GM19324 (cell line): ENCODE results near the gene PIGC.
"Not testable (repeated sequence)": the region's sequence is repeated elsewhere in the genome, so short reads cannot be mapped to it uniquely, and the experiment has no call there.

Experiments
- ATAC-seq: cut with Tn5 transposase; IDR thresholded peaks from one replicate; pipeline ENCODE4 v1.9.1; 2021; ENCODE audit warnings: mild to moderate bottlenecking, moderate library complexity; ENCODE audit not compliant: unreplicated experiment, low FRiP score

Gene PIGC

DNA sequence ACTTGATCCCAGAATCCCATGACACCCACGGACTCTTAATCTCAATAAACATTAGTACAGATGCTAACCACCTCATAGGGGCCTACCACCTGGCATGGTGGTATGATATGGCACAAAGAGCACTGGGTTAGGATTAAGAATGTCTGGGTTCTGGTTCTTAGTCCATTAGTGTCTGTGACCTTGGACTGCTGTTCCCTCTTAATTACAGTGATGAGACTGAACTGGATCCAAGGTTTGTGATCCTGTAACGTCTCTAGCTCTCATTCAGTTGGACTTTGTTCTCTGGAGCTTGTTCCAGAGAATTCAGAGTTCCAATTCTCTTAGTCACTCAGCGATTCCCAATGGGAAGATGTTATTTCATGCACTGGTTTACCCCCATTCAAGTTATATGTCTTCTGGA, 23.6 kb upstream of the PIGC start:
- no peak for ATAC-seq

DNA sequence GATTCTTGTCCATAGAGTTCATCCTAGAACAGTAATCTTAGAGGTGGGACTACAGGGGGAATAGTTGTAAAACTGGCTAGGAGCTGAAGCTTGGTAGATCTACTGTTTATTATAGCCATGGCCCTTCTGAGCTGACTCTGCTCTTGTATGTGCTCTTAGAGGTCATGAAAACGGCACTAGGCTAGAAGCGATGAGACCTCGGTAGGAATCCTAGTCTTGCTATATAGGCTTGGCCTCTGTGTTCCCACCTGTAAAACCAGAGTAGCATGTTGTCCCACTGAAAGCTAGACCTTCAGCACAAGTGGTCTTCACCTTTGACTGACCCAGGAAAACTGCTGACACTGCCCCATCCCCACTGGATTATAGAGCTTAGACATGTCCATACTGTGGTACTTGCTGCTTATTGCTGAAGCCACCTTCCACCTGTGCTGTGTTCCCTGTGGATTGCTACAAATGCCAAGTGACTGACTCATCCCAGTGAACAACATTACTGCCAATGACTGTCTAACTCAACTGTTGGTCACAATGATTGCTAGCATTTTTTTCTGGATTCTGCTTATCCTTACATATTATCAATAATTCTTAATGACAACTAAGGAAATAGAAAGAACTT, 23.0 kb upstream of the PIGC start:
- no peak for ATAC-seq

DNA sequence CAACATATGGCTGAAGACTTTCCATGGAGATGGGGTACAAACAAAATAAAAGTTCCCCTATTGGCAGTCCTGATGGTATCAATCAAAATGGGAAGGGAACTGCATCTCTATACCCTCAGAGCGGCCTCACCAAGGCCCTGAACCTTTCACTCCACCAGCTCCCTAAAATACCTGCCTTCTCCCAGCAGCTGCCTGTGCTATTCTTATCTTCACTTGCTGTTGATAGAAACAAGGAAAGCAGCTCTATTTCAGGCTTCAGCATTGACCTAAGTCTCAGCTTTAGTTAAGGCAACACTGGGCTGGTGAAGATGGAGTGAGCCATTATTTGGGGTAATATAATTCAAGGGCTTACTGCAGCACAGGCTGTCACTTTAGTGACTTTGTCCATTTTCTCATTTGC, 21.7 kb upstream of the PIGC start:
- ATAC-seq = no peak

DNA sequence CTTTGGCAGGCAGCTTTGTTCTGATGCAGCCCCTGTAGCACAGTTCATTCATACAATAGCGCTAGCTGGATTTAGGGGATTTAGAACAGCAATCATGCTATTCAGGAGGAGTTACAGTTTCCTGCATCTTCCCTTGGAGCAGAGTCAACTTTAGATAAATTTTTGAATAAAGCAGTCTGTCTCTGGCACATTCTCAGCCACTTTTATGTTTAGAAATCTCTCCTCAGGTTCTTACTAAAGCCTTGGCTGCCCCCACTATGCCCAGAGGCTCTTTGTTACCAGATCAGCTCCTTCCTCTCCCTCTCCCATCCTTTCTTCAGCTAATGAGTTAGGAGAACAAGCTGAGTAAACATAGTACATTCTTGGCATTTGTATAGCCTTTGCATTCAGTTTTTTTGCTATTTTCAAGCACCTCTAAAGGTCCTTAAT, 17.0 kb upstream of the PIGC start:
- no peak for ATAC-seq

DNA sequence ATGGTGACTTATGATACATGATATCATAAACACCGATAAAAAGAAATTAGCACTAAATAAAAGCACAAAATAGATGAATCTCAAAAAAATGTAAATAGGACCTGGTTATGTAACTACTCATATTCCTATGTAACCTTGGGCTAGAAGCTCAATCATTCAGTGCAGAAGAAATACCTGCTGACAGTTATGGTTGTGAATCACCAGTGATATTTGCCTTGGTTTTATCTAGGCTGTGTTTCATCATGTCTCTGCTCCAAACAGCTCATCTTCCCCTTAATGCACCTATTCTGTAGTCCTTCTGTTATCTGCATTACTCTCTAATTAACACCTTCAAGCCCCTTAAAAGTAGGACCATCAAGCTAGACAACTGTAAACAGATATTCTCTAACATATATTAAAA, 16.3 kb upstream of the PIGC start:
- no peak for ATAC-seq

DNA sequence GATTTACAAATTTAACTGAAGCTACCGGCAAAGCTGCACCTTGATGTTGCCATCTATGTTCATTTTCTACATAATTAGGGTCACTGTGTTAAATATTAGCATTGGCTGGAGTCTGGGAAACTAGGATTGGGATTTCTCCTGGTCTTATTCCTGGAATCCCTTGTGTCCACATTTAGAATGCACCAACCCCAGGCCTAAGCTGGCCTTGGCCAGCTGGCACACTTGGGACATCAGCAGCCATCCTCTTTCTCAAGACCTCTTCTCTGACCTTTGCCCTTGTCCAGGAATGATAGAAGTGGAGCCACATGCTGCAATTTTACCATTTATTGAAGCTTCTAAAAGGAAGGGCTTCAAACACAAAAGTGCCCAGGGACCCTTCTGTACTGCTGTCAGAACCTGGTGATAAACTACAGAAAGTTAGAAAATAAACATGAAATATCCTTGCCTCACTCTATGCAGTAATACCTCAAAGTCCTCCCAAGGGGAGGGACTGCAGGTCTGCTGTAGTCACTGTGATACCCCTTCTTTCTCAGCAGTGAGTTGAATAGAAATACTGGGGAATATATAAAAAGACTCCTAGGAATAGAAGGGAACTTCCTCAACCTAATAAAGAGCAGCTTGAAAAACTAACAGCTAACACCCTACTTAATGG, 13.7 kb upstream of the PIGC start:
- ATAC-seq = no peak

DNA sequence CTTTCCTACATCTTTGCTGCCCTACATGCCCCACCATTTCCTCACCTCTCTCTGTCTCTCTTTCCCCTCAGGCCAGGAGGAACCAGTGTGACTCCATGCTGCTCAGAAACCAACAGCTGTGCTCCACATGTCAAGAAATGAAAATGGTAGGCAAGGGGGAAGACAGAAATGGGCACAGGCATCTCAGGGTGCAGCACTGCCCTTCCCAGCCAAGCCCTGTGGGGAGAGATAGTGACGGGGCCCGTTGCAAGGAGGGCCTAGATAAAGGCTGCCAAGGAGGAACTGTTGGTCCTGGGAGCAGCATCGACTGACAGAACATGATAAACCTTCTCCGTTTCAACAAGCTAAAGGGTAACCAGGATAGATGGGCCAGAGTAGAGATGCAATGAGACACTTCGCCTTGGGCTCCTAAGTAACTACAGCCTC, 12.5 kb upstream of the PIGC start:
- ATAC-seq = no peak

DNA sequence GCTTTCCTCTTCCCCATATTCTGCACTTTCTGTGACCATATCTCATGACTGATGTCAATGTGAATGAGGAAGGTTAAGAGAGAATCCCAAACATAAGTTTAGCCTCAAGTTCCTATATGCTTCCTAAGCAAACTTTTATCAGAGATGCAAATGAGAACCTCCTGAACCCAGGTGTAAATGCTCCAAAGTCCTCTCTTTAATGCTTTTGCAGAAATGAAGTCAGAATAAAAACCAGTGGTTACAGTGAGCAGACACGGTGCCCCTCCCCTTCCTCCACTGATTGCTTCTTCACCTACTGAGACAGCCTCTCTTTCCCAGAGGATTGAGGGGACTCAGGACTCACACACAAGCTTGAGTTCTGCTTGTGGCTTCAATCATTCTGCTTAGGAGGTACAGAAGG, 11.6 kb upstream of the PIGC start:
- ATAC-seq = no peak

DNA sequence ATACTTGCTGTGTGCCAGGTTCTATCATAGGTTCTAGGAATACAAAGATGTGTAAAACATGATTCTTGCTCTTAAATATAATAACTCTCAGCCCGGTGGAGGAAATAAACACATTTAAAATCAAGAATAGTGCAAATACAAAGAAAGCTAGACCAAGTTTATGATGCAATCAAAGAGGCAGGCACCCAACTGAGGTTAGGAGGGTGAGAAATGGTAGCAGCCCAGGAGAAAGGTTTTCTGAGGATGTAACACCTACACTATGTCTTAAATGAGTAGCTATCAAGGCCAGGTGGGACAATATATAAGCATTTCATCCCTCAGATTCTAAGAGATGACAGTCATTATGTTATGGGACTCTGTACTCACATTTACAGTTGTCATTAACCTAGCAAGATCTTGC, 9.7 kb upstream of the PIGC start:
- no peak for ATAC-seq

DNA sequence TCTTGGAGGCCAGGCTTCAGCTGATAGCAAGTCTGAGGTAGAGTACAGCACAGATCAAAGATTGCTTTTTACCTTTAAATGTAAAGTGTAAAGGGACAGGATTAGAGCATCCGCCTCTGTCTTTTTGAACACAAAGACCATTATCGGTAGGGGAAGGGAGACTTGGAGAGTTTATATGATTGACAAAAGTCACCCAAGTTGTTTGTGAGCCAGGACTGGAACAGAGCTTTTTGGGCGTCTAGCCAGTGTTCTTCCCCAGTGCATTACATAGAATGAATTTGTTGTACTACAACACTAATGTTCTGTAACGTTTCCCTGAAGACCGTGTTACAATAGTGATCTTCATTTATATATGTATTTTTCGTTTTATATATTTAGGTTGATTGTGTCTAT, 9.3 kb upstream of the PIGC start:
- ATAC-seq = no peak

DNA sequence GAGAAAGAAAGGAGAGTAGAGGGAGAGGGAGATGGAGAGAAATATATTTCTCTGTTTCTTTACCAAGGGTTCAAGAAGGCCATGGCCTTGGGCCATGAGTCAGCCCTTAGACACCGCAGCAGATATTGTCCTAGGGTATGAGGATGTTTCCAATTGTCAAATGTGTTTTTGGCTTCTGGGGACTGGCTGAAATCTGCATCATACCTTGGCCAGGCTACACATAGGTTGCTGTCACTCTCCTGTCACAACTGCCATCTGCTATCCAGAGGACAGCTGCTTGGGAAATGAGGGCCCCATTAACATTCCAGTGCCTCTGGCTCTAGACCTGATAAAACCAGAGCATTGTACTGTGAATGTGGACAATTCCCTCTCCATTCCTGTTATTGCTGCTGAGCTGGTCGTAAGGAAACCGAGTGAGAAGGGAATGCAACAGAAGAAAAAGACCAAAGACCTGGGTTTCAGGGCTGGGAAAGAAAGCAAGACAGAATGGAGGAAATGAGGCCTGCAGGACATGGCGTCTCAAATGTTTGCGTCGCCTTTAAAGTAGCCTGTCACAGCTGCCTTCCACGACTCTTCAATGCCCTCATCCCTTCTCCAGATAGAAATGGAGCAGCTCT, 8.8 kb upstream of the PIGC start:
- no peak for ATAC-seq

DNA sequence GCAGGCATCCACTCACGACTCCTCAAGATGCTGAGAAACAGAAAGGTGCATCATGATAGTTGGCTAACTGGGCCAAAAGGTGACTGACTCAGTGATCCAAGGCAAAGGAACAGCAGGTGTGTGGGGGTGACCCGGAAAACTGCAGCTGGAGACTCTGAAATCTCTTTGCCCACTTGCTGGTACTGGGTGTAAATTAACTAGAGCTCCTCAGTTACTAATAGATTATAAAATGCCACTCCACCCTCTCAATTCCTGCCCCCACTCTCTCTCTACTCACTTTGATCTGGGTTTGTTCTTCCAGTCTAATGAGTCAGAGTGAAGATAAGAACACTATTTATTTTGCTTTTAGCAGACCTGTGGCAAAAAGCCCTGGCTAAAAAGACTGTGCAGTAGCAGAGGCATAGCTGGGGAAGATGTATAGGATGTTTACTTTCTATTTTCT, 7.2 kb upstream of the PIGC start:
- ATAC-seq = no peak

DNA sequence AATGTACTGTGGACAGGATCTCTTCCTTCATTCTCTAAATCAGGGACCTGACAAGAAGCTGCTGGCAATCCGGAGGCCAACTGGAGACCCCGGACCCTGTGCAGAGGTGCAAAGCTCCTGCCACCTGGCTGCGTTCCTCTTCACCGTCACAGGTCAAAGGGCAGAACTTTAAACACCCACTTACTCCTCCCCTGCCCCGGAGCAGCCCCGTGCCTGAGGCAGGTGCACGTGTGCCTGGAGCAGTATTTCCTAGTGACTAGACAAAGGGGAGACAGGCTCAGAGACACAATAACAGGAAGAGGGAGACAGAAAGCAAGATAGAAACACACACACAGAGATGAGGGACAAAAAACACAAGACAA, 6.6 kb upstream of the PIGC start:
- ATAC-seq = no peak

DNA sequence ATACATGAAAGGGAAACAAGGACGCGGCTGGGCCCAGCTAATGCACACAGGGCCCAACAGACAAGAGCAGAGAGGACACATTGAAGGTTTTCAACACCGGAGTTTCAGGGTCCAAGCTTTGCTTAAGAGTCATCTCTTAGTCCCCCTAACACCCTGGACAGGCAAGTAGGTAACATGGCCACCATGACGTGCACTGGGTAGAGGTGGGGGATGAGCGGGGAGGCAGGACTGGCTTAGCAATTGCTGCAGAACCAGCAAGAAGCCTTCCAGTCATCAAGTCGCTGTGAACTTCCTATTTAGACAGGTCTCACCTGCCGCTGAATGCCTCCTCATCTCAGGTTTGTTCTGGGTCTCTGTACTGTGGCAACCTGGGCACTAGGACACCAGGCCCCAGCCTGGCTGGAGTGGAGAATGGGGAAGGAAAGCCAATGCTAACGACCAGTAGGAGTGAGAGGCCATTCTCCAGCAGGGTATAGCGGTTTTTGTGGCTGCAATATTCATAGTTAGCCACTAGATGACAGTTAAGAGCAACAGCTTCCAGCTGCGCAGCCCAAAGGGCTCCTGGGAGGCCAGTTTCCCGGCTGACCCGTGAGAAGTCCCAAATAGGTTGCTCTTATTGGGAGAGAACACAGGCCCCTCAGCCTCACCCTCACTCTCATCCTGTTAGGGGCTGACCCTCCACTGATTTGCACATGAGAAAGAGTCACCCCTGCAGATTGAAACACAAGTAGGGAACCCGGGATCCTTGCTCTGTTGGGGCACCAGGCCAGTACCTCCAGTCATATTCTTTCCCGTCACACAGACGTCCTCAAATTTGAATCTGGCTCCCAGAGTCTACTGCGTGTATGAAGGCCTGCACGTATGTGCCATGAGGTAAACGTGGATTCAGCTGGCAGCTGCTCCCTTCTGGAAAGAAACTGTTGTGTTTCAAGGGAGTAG, 6.0 kb upstream of the PIGC start:
- ATAC-seq = peak; percentile 86

DNA sequence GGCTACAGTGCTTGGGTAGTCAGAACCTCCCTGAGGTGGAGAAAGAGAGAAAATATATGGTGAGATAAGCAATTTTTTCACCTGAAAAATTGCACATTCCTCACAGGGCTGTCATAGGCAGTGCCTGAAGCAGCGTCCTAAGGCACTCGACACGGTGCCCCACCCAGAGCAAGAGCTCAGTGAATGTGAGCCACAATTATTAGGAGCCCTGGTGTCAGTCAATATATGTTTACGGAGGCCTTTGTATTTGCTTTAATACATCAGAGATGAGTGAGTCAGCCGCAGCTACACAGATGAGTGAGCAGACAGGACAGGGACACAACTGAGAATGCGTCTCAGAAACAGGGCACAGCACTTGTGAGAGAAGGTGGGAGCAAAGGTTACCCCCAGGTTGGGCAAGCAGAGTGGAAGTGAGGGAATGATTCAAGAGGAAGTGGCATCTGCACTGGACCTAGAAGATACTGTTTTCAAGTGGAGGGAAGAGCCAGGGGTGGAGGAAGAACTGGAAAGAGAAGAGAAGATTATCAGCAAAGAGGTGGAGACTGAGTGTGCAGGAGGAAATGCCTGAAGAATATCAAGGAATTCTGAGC, 5.2 kb upstream of the PIGC start:
- ATAC-seq = no peak

DNA sequence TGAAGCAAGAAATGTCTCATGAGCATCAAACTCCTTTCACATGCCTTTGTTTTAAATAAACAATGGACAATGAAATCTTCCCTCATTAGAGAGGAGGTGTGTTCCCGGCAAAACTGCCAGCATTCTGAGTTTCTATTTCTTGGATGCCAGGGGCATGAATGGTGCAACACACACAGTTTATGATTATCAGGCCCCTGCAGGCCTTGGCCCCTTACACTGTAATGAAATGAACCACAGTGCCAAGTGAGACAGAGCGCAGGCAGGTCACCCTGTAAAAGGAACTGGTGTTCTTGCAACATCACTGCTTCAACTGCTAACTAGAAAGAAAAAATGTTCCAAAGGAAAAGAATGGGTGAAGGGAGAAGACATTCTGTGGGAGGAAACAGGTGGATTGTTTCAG, 3.8 kb upstream of the PIGC start:
- no peak for ATAC-seq

DNA sequence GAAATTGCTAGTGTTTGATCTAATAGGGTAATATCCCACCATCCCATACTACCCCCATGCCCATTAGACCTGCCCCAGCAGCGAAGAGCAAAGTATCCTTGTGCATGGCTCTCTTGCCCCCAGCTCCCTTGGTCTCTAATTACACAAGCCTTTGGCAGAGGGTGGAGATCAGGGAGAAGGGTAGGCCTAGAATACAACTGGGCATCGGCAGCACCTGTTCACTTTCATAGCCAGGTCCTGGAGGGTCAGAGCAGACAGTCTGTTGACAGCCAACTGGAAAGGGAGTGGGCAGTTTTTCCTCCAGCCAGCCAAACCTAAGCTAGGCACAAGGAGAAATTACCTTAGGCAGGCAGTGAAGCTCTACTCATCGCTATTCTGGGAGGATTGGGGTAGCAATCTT, 2.7 kb upstream of the PIGC start:
- no peak for ATAC-seq

DNA sequence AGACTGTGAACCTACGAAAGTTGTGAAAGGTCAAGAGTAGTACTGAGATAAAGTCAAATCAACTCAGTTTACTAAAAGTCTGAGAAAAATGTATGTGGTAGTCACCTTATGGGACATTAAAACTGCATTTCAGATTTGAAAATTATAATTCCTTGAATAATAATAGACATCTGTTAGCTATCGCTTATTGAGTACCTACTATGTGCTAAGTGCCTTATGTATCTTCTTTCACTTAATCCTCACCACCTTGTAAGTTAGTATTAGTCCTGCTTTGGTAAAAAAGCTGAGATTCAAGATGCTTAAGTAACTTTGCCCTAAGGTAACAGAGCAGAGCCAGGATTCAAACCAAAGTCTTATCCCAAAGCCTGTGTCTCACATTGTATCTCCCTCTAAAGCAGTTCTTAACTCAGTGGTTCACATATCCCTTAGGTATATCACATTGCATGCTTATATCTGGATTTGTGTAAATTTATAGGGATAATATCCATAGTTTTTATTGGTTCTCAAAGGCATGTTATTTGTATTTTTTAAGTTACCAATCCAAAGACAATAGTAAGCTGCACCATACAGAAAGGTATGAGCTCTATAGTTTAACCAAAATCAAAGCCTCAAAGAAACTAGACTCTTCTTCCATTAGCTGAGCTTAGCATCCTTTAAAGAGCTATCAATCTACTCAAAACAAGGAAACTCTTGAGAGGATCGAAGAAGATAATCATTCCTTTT, 865 bp downstream of the PIGC start:
- ATAC-seq = no peak

DNA sequence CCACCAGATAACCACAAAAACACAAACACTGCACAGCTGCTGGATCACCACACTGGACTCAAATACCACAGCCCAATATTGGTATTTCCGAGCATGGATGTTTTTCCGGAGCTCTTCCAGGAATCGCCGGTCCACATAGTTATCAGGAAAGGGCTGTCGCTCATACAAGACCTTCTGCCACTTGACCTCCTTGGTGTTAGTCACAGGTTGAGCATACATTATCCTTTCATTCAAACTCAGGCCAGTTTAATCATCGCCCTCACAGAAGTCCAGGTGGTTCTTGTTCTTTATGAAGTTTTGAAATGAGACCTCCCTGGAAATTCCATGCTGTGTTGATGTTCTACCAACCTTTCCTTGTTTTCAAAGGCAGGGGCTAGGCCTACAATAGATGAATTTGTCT, 1.5 kb downstream of the PIGC start:
- no peak for ATAC-seq

DNA sequence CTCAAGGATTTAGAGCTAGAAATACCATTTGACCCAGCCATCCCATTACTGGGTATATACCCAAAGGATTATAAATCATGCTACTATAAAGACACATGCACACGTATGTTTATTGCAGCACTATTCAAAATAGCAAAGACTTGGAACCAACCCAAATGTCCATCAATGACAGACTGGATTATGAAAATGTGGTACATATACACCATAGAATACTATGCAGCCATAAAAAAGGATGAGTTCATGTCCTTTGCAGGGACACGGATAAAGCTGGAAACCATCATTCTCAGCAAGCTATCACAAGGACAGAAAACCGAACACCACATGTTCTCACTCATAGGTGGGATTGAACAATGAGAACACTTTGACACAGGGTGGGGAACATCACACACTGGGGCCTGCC, 6.7 kb downstream of the PIGC start:
- not testable (repeated sequence) for ATAC-seq
